ENCODE data around the gene TRIP10. TPM values are rescaled to one million over a fixed set of nuclear protein-coding genes. Genes with fewer than 3 reads are reported as not detected.

The TRIP10 gene
- total and polyA plus RNA-seq, 11 donors = 62.5 to 172 (median 85.8) TPM

DNA sequence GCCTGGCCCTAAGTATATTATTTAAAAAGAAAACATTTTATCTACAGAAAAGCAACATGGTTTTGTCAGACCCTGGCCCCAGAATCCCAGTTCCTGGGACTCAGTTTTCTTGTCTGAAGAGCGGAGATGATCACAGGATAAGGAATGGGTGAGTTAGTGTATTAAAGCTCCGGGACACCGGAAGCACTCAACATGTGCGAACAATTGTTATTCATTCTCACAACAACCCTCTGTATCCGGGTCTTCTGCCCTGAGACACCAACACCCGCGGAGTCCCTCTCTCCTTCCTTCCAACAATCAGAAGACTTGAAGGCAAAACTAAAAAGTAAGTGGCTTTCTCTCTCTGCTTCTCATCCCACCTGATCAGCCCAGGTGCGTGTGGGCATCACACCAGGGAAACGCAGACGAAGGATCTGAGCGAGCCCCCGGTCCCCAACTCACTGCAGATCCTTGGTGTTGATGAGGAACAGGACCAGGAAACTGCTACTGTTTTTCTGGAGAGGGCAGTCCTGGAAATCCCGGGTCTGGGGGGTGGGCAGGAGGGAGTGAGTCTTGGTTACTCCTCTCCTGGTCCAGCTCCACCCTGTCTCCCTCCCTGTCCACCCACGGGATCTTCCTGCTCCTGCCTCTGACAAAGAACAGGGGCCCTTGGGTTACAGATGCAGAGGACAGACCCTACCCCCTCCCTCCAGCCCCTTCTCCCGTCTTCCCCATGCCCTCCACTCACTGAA is 4.1 kb upstream of the TRIP10 start:
- Histone ChIP-seq H3K36me3 (peaks cover 0 to 34% (median 10%) of the 10 kb centered on the region in 9 donors), H3K27ac (peak overlapping the region in 5 of 12 donors; percentile 93 to 99 (median 98)), H3K9me3 (no peaks in the 10 kb centered on the region), H3K4me1 (peaks cover 6 to 38% (median 27%) of the 10 kb centered on the region in 12 donors), H3K4me3 (no peak overlapping the region), H3K27me3 (no peaks in the 10 kb centered on the region)
- ATAC-seq (no peak), DNase-seq (no peak)
- no peak for TF ChIP-seq POLR2A (IDR thresholded peaks at IDR 0.05)
- TF ChIP-seq, protein P1, sequence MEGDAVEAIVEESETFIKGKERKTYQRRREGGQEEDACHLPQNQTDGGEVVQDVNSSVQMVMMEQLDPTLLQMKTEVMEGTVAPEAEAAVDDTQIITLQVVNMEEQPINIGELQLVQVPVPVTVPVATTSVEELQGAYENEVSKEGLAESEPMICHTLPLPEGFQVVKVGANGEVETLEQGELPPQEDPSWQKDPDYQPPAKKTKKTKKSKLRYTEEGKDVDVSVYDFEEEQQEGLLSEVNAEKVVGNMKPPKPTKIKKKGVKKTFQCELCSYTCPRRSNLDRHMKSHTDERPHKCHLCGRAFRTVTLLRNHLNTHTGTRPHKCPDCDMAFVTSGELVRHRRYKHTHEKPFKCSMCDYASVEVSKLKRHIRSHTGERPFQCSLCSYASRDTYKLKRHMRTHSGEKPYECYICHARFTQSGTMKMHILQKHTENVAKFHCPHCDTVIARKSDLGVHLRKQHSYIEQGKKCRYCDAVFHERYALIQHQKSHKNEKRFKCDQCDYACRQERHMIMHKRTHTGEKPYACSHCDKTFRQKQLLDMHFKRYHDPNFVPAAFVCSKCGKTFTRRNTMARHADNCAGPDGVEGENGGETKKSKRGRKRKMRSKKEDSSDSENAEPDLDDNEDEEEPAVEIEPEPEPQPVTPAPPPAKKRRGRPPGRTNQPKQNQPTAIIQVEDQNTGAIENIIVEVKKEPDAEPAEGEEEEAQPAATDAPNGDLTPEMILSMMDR (IDR thresholded peaks at IDR 0.05) = no peak
- WGBS, 4 donors = 59 to 69% (median 62%) methylated on average over 15 of the region's 15 CpGs
- intact Hi-C loops (cut with DNase I) = loop anchor here in 8 of 10 donors (5.0 to 10.0 kb wide), 6 partner anchors 101 to 363 kb away; partner anchors contain the start of gene ALKBH7 (in 1 of the 8)

DNA sequence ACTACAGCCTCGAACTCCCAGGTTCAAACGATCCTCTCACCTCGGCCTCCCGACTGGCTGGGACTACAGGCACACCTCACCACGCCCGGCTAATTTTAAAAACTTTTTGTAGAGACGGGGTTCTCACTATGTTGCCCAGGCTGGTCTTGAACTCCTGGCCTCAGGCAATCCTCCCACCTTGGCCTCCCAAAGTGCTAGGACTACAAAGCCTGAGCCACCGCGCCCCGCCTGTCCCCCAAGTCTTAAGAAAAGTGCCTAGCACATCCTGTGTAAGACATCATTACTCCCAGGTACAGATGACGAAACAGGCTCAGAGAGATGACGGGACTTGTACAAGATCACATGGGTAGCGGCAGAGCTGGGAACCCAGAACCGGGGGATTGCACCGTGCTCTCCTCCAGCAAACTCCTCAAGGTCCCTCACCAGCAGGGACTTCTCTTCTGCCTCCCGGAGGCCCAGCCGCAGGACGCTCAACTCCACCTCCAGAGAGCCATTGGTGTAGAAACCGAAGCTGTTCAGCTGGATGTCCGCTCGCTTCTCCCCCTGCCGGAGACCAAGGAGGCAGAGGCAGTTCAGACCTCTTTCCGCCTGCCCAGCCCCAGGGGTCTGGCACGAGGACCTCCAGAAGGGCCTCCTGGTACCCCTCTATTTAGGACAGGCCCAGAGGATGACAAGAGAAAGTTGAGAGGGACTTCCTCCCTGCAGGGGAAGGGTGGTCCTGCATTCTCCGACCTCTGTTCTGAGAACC is 3.1 kb upstream of the TRIP10 start:
- Histone ChIP-seq H3K27ac (peak overlapping the region; percentile 93 to 100 (median 98)), H3K4me1 (peaks cover 6 to 48% (median 32%) of the 10 kb centered on the region in 12 donors), H3K36me3 (peaks cover 0 to 30% (median 10%) of the 10 kb centered on the region in 9 donors), H3K27me3 (no peaks in the 10 kb centered on the region), H3K4me3 (peak overlapping the region; percentile 62 to 96 (median 84)), H3K9me3 (no peaks in the 10 kb centered on the region)
- intact Hi-C loops (cut with DNase I) = loop anchor here in 8 of 10 donors (5.0 to 10.0 kb wide), 6 partner anchors 102 to 364 kb away; partner anchors contain the start of gene ALKBH7 (in 1 of the 8)
- DNase-seq (peak; percentile 74 to 88 (median 82)), ATAC-seq (peak in 3 of 4 donors; percentile 1 to 17 (median 13))
- WGBS, 4 donors = 27 to 40% (median 31%) methylated on average over 25 of the region's 25 CpGs
- TF ChIP-seq, protein P1 (IDR thresholded peaks at IDR 0.05) = peak; percentile 28 to 75 (median 52)
- no peak for TF ChIP-seq POLR2A (IDR thresholded peaks at IDR 0.05)

DNA sequence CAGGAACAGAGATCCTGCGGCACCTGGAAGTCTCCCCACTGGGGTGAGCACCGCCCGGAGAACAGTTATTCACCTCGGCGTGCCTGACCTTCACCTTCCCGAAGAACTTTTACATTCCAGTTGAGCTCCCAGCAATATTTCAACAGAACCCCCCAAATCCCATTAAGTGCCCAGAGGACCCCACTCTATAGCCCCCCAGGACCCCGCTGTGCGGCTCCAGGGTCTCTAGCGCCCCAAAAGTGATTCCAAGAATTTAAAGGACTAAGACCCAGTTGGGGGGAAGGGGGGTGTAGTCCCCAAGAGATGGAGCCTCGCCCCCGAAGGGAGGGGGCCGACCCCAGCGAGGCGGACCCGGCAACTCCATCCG is 2.6 kb upstream of the TRIP10 start:
- peak in 1 of 4 donors; percentile 10 for ATAC-seq
- peak overlapping the region; percentile 93 to 100 (median 98) for H3K27ac ChIP-seq
- H3K27me3 ChIP-seq = no peaks in the 10 kb centered on the region
- H3K36me3 ChIP-seq = peaks cover 0 to 30% (median 6%) of the 10 kb centered on the region in 9 donors
- H3K9me3 ChIP-seq = no peaks in the 10 kb centered on the region
- peaks cover 6 to 54% (median 37%) of the 10 kb centered on the region in 12 donors for H3K4me1 ChIP-seq
- WGBS, 4 donors = 0 to 1% (median 0%) methylated on average over 9 to 16 of the region's 16 CpGs
- DNase-seq = no peak
- TF ChIP-seq POLR2A (IDR thresholded peaks at IDR 0.05) = no peak
- TF ChIP-seq, protein P1 (IDR thresholded peaks at IDR 0.05) = peak in 1 of 12 donors; percentile 4
- intact Hi-C loops (cut with DNase I) = loop anchor here in 8 of 10 donors (5.0 to 10.0 kb wide), 6 partner anchors 102 to 365 kb away; partner anchors contain the start of gene ALKBH7 (in 1 of the 8)
- H3K4me3 ChIP-seq = peak overlapping the region; percentile 62 to 96 (median 84)

All from heart left ventricle (tissue), 16 donors.